Measurements from ENCODE around the gene POPDC2. TPM values are rescaled to one million over a fixed set of nuclear protein-coding genes. Genes with fewer than 3 reads are reported as not detected.
A peak's percentile ranks its signal among the peaks of the same experiment; 100 is the strongest.

POPDC2 gene
- total and polyA plus RNA-seq, 11 donors, result 511 to 1,022 (median 768) TPM

DNA sequence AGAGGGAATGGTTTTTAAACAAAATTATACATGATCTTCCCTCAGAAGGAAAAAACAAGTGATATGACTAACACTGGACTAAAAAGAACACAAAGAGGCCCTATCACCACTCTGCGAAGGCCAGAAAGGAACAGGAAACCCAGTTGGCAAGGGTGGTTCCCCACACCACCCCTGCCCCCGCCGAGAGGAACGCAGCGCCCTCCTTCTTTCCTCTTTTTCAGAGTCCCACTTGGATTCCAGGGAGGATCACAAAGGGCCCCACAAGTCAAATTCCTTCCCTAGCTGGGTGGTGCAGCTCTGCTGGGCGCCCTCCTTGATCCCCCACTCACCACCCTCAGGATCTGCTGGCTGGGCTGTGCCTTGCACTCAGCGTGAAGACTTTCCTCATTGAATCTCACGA lies 32.9 kb downstream of the POPDC2 start:
- Histone ChIP-seq H3K36me3 (no peaks in the 10 kb centered on the region), H3K9me3 (no peaks in the 10 kb centered on the region), H3K27ac (peak overlapping the region in 10 of 12 donors; percentile 9 to 84 (median 56)), H3K27me3 (no peaks in the 10 kb centered on the region), H3K4me3 (no peak overlapping the region), H3K4me1 (peaks cover 0 to 67% (median 36%) of the 10 kb centered on the region in 12 donors)
- intact Hi-C loops (cut with DNase I), result loop anchor here in 1 of 10 donors (5.0 kb wide), 1 partner anchor 45 kb away; no protein-coding TSS in a partner anchor
- peak in 4 of 5 donors; percentile 38 to 54 (median 46) for DNase-seq
- peak in 2 of 4 donors; percentile 38 to 39 for ATAC-seq
- TF ChIP-seq, protein P1, sequence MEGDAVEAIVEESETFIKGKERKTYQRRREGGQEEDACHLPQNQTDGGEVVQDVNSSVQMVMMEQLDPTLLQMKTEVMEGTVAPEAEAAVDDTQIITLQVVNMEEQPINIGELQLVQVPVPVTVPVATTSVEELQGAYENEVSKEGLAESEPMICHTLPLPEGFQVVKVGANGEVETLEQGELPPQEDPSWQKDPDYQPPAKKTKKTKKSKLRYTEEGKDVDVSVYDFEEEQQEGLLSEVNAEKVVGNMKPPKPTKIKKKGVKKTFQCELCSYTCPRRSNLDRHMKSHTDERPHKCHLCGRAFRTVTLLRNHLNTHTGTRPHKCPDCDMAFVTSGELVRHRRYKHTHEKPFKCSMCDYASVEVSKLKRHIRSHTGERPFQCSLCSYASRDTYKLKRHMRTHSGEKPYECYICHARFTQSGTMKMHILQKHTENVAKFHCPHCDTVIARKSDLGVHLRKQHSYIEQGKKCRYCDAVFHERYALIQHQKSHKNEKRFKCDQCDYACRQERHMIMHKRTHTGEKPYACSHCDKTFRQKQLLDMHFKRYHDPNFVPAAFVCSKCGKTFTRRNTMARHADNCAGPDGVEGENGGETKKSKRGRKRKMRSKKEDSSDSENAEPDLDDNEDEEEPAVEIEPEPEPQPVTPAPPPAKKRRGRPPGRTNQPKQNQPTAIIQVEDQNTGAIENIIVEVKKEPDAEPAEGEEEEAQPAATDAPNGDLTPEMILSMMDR (IDR thresholded peaks at IDR 0.05), result no peak
- no peak for TF ChIP-seq POLR2A (IDR thresholded peaks at IDR 0.05)
- WGBS, 4 donors, result 65 to 73% (median 70%) methylated on average over 8 of the region's 8 CpGs

- WGBS, 4 donors, result 81 to 92% (median 86%) methylated on average over 1 of the region's 1 CpG
- Histone ChIP-seq H3K4me1 (peaks cover 0 to 56% (median 31%) of the 10 kb centered on the region in 12 donors), H3K27me3 (no peaks in the 10 kb centered on the region), H3K9me3 (no peaks in the 10 kb centered on the region), H3K36me3 (no peaks in the 10 kb centered on the region), H3K4me3 (no peak overlapping the region), H3K27ac (peak overlapping the region in 1 of 12 donors; percentile 84)
- DNase-seq, result no peak
- TF ChIP-seq, protein P1 (IDR thresholded peaks at IDR 0.05), result no peak
- TF ChIP-seq POLR2A (IDR thresholded peaks at IDR 0.05), result no peak
- ATAC-seq, result no peak
- intact Hi-C loops (cut with DNase I), result loop anchor here in 1 of 10 donors (5.0 kb wide), 1 partner anchor 44 kb away; no protein-coding TSS in a partner anchor
Measured at GRCh38 chr3:119626196-119626595, 34.2 kb downstream of the POPDC2 start.

GRCh38 chr3:119625451-119626153 lies 34.8 kb downstream of the POPDC2 start:
- intact Hi-C loops (cut with DNase I), result loop anchor here in 1 of 10 donors (5.0 kb wide), 1 partner anchor 43 kb away; no protein-coding TSS in a partner anchor
- H3K4me1 ChIP-seq, result peaks cover 0 to 50% (median 27%) of the 10 kb centered on the region in 12 donors
- H3K9me3 ChIP-seq, result no peaks in the 10 kb centered on the region
- ATAC-seq (peak in 1 of 4 donors; percentile 2), DNase-seq (no peak)
- H3K4me3 ChIP-seq, result no peak overlapping the region
- peak overlapping the region in 1 of 12 donors; percentile 3 for H3K27ac ChIP-seq
- 59 to 75% (median 63%) methylated on average over 8 of the region's 8 CpGs for WGBS, 4 donors
- H3K36me3 ChIP-seq, result no peaks in the 10 kb centered on the region
- TF ChIP-seq POLR2A (IDR thresholded peaks at IDR 0.05), result no peak
- H3K27me3 ChIP-seq, result no peaks in the 10 kb centered on the region

DNA sequence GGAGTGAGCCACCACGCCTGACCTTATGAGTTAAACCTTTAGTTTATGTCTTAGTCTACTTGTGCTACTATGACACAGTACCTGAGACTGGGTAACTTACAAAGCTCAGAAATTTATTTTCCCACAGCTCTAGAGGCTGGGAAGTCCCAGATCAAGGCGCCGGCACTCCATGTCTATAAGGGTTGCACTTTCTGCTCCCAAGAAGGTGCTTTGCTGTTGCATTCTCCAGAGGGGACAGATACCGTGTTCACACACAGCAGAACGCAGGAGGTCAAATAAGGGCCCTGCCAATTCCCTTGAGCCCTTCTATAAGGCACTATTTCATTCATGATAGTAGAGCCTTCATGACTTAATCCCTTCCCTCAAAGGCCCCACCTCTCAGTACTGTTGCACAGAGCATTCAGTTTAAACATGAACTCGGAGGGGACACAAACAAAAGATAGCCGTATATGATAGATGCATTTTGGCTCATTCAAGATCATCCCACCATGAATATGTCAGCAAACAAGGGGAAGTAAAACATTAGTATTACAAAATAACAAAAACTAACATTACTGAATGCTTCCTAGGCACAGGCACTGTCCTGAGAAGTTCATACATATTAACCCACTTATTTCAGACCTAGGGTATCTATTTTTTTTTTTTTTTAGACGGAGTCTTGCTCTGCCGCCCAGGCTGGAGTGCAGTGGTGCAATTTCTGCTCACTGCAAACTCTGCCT lies 36.2 kb downstream of the POPDC2 start:
- Histone ChIP-seq H3K4me1 (peaks cover 0 to 36% (median 17%) of the 10 kb centered on the region in 12 donors), H3K36me3 (no peaks in the 10 kb centered on the region), H3K4me3 (no peak overlapping the region), H3K27ac (no peak overlapping the region), H3K9me3 (no peaks in the 10 kb centered on the region), H3K27me3 (no peaks in the 10 kb centered on the region)
- TF ChIP-seq POLR2A (IDR thresholded peaks at IDR 0.05), result no peak
- WGBS, 4 donors, result 93 to 95% (median 94%) methylated on average over 9 of the region's 9 CpGs
- intact Hi-C loops (cut with DNase I), result loop anchor here in 1 of 10 donors (5.0 kb wide), 1 partner anchor 422 kb away; no protein-coding TSS in a partner anchor
- DNase-seq (no peak), ATAC-seq (no peak)

DNA sequence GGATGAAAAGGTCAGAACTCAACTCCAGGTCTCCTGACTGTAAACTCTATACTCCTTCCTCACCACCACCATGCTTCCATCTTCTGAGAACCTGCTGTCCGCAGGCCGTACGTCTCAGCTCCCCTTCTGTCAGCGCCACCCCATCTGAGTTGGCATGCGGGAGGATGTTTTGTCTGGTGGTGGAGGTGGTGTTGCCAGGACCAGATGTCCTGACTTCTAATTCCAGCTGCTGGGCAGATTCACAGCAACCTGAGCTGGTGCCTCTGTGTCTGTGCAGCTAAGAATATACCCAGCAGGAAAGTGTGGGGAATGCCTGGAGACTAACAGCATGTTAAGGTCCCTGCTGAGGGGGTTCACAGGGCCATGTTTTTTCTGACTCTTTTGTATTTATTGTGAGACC lies 39.5 kb downstream of the POPDC2 start:
- Histone ChIP-seq H3K27me3 (no peaks in the 10 kb centered on the region), H3K4me1 (peaks cover 0 to 8% (median 0%) of the 10 kb centered on the region in 12 donors), H3K9me3 (no peaks in the 10 kb centered on the region), H3K36me3 (no peaks in the 10 kb centered on the region), H3K27ac (no peak overlapping the region), H3K4me3 (no peak overlapping the region)
- TF ChIP-seq, protein P1 (IDR thresholded peaks at IDR 0.05), result no peak
- no peak for TF ChIP-seq POLR2A (IDR thresholded peaks at IDR 0.05)
- intact Hi-C loops (cut with DNase I), result loop anchor here in 1 of 10 donors (5.0 kb wide), 1 partner anchor 419 kb away; no protein-coding TSS in a partner anchor
- DNase-seq (no peak), ATAC-seq (no peak)
- 87 to 96% (median 93%) methylated on average over 5 of the region's 5 CpGs for WGBS, 4 donors
